CD4-positive, alpha-beta T cell (primary cell): ENCODE measurements around the gene TRIM44. TPM values are rescaled to one million over a fixed set of nuclear protein-coding genes. Genes with fewer than 3 reads are reported as not detected.

Experiments used
- ATAC-seq: fragments of 200-7000 bp; cut with Tn5 transposase; one replicate; pipeline ENCODE4 v1.10.0; 2022; ENCODE audit warnings: mild to moderate bottlenecking; ENCODE audit not compliant: poor library complexity
- CTCF ChIA-PET: fragments of 350-600 bp; sonication (Branson Sonifier 250); formaldehyde crosslinking; loops from one replicate; lab custom pipeline; 2021; ENCODE audit warnings: antibody characterized with exemption, inconsistent platforms; lab: Charles Lee
- POLR2A ChIA-PET: fragments of 350-600 bp; sonication (Branson Sonifier 250); formaldehyde crosslinking; loops from one replicate; lab custom pipeline; 2021; ENCODE audit warnings: antibody characterized with exemption, inconsistent platforms; lab: Charles Lee
- DNase-seq, 14 experiments: peaks; one replicate each; pipeline ENCODE4 v3.0.0-alpha.2; 2013 to 2020; ENCODE audit warnings: mixed read lengths in 2 of 14
- H3K27ac ChIP-seq, 2 donors: one replicate each; pipeline versions ENCODE4 v1.5.1 to v1.7.0; 2013; ENCODE audit warnings: low read length in 2 of 2, low read depth in 1 of 2, mild to moderate bottlenecking in 1 of 2
- H3K27me3 ChIP-seq, 2 experiments: 1 replicate in 1 of 2; 2 replicates in 1 of 2; pipeline versions ENCODE4 v1.6.1 to v1.7.0; 2013; ENCODE audit warnings: low read length in 2 of 2, control low read depth in 1 of 2, mild to moderate bottlenecking in 1 of 2, moderate library complexity in 1 of 2; ENCODE audit not compliant: insufficient read depth in 2 of 2, control insufficient read depth in 1 of 2
- H3K36me3 ChIP-seq: one replicate; pipeline ENCODE4 v1.6.1; 2013; ENCODE audit warnings: low read length, control low read depth; ENCODE audit not compliant: insufficient read depth
- H3K4me1 ChIP-seq: one replicate; pipeline ENCODE4 v1.6.1; 2013; ENCODE audit warnings: low read length, control low read depth; ENCODE audit not compliant: insufficient read depth
- H3K4me3 ChIP-seq: one replicate; pipeline ENCODE4 v1.5.1; 2013; ENCODE audit warnings: mild to moderate bottlenecking, low read length, moderate library complexity
- H3K9me3 ChIP-seq, 2 experiments: 1 replicate in 1 of 2; 2 replicates in 1 of 2; pipeline versions ENCODE4 v1.6.1 to v1.7.0; 2013; ENCODE audit warnings: low read length in 2 of 2, mild to moderate bottlenecking in 2 of 2, control low read depth in 1 of 2, moderate library complexity in 1 of 2; ENCODE audit not compliant: control insufficient read depth in 1 of 2, insufficient read depth in 1 of 2
- H3K27ac Mint-ChIP-seq: one replicate; pipeline ENCODE4 v1.8.0; 2020; ENCODE audit warnings: mixed read lengths
- H3K27me3 Mint-ChIP-seq: one replicate; pipeline ENCODE4 v1.8.0; 2021; ENCODE audit warnings: mixed read lengths
- H3K36me3 Mint-ChIP-seq: one replicate; pipeline ENCODE4 v1.8.0; 2021; ENCODE audit warnings: low read depth, mixed read lengths
- H3K4me1 Mint-ChIP-seq: one replicate; pipeline ENCODE4 v1.8.0; 2021; ENCODE audit warnings: low read depth, mixed read lengths
- H3K4me3 Mint-ChIP-seq: one replicate; pipeline ENCODE4 v1.8.0; 2020; ENCODE audit warnings: mild to moderate bottlenecking, mixed read lengths
- H3K9me3 Mint-ChIP-seq: one replicate; pipeline ENCODE4 v1.8.0; 2020; ENCODE audit warnings: mixed read lengths
- CTCF ChIP-seq: fragments of 200-600 bp; IDR thresholded peaks from one replicate; pipeline ENCODE4 v1.8.0; 2022; ENCODE audit warnings: antibody characterized with exemption, mild to moderate bottlenecking
- intact Hi-C, 2 experiments: fragments of 100-400 bp; cut with DNase I in 1 of 2; cut with micrococcal nuclease in 1 of 2; formaldehyde crosslinking; loops; one replicate each; pipeline versions ENCODE4 v1.15.1 to v1.9.0; 2023 to 2025; cut with DNase I, micrococcal nuclease
- total RNA-seq, 174 experiments: library from RNA in 2 of 174; stranded (reverse) in 2 of 174; gene quantifications; one replicate each; pipeline ENCODE4 v1.2.3 and lab custom pipeline; 2021 to 2026

The TRIM44 gene
- total RNA-seq, 2 experiments from 2014 or later = 32.1 to 36.7 TPM

GRCh38 chr11:35635933-35636332 lies 26.6 kb upstream of the TRIM44 start:
- H3K4me1 Mint-ChIP-seq = no peaks in the 10 kb centered on the region
- no peak for DNase-seq
- H3K9me3 Mint-ChIP-seq = no peaks in the 10 kb centered on the region
- H3K4me3 ChIP-seq = no peak overlapping the region
- no peak overlapping the region for H3K27ac Mint-ChIP-seq
- peaks cover 3 to 19% of the 10 kb centered on the region in 2 experiments for H3K27me3 ChIP-seq
- no peak for TF ChIP-seq CTCF
- no peak overlapping the region for H3K27ac ChIP-seq
- no peak for ATAC-seq
- no peaks in the 10 kb centered on the region for H3K4me1 ChIP-seq
- H3K36me3 Mint-ChIP-seq = no peaks in the 10 kb centered on the region
- ChIA-PET POLR2A (no interaction called here), CTCF (interaction anchor here (0.6 kb wide), 1 partner anchor 1571 kb away, joined by 3 read pairs; no protein-coding TSS in a partner anchor)
- no peaks in the 10 kb centered on the region for H3K36me3 ChIP-seq
- no peak overlapping the region for H3K4me3 Mint-ChIP-seq
- intact Hi-C loops = no loop called here
- peaks cover 51% of the 10 kb centered on the region for H3K27me3 Mint-ChIP-seq
- H3K9me3 ChIP-seq = no peaks in the 10 kb centered on the region

GRCh38 chr11:35639591-35640179 lies 22.9 kb upstream of the TRIM44 start:
- ATAC-seq = no peak
- DNase-seq = no peak
- no peak overlapping the region for H3K4me3 ChIP-seq
- H3K27me3 ChIP-seq = peaks cover 3 to 14% of the 10 kb centered on the region in 2 experiments
- intact Hi-C loops = no loop called here
- H3K27ac ChIP-seq = no peak overlapping the region
- Mint-ChIP-seq H3K4me3 (no peak overlapping the region), H3K27ac (no peak overlapping the region), H3K9me3 (no peaks in the 10 kb centered on the region), H3K36me3 (no peaks in the 10 kb centered on the region), H3K27me3 (peaks cover 44% of the 10 kb centered on the region), H3K4me1 (no peaks in the 10 kb centered on the region)
- no peaks in the 10 kb centered on the region for H3K9me3 ChIP-seq
- H3K36me3 ChIP-seq = no peaks in the 10 kb centered on the region
- ChIA-PET POLR2A (no interaction called here), CTCF (no interaction called here)
- TF ChIP-seq CTCF = no peak
- no peaks in the 10 kb centered on the region for H3K4me1 ChIP-seq

GRCh38 chr11:35641171-35641897 lies 21.2 kb upstream of the TRIM44 start:
- no peaks in the 10 kb centered on the region for H3K4me1 ChIP-seq
- Mint-ChIP-seq H3K4me3 (no peak overlapping the region), H3K4me1 (no peaks in the 10 kb centered on the region), H3K36me3 (no peaks in the 10 kb centered on the region), H3K9me3 (no peaks in the 10 kb centered on the region), H3K27ac (no peak overlapping the region), H3K27me3 (peaks cover 44% of the 10 kb centered on the region)
- ATAC-seq (no peak), DNase-seq (no peak)
- peaks cover 3 to 5% of the 10 kb centered on the region in 2 experiments for H3K27me3 ChIP-seq
- ChIA-PET CTCF (no interaction called here), POLR2A (no interaction called here)
- H3K36me3 ChIP-seq = no peaks in the 10 kb centered on the region
- H3K27ac ChIP-seq = no peak overlapping the region
- TF ChIP-seq CTCF = no peak
- H3K9me3 ChIP-seq = no peaks in the 10 kb centered on the region
- H3K4me3 ChIP-seq = no peak overlapping the region
- intact Hi-C loops = no loop called here
